WTC11 (cell line): ENCODE results near the gene GAP43. TPM values are rescaled to one million over a fixed set of nuclear protein-coding genes. Genes with fewer than 3 reads are reported as not detected.

Source experiments
- ATAC-seq: fragments of 200-7000 bp; cut with Tn5 transposase; 2 replicates; pipeline ENCODE4 v1.10.0; 2021; ENCODE audit warnings: mild to moderate bottlenecking, moderate library complexity
- CTCF ChIA-PET: fragments of 300-600 bp; sonication (Branson Sonifier 250); formaldehyde crosslinking; loops from one replicate; lab custom pipeline; 2021; ENCODE audit warnings: antibody characterized with exemption; lab: Charles Lee
- POLR2A ChIA-PET: fragments of 350-600 bp; sonication (Branson Sonifier 250); formaldehyde crosslinking; loops from one replicate; lab custom pipeline; 2021; ENCODE audit warnings: antibody characterized with exemption; lab: Charles Lee
- DNase-seq: peaks from one replicate; pipeline ENCODE4 v3.0.0; 2021; ENCODE audit warnings: low spot score
- H3K27ac Mint-ChIP-seq: 2 replicates; pipeline ENCODE4 v1.8.0; 2021; ENCODE audit warnings: mixed read lengths
- H3K27me3 Mint-ChIP-seq: 2 replicates; pipeline ENCODE4 v1.8.0; 2021; ENCODE audit warnings: low read depth, mild to moderate bottlenecking, moderate library complexity, mixed read lengths
- H3K36me3 Mint-ChIP-seq: 2 replicates; pipeline ENCODE4 v1.8.0; 2021; ENCODE audit warnings: mixed read lengths
- H3K4me1 Mint-ChIP-seq: 2 replicates; pipeline ENCODE4 v1.8.0; 2022; ENCODE audit warnings: mixed read lengths
- H3K4me3 Mint-ChIP-seq: 2 replicates; pipeline ENCODE4 v1.8.0; 2021; ENCODE audit warnings: mild to moderate bottlenecking, moderate library complexity, mixed read lengths
- H3K9me3 Mint-ChIP-seq: 2 replicates; pipeline ENCODE4 v1.8.0; 2021; ENCODE audit warnings: mixed read lengths
- CBFB ChIP-seq: sonication (generic); formaldehyde crosslinking; IDR thresholded peaks from 2 replicates; pipeline ENCODE4 v1.8.1; 2022; ENCODE audit warnings: mild to moderate bottlenecking, low read depth, missing genetic modification reagents
- FOXK1 ChIP-seq: sonication (generic); formaldehyde crosslinking; IDR thresholded peaks from 2 replicates; pipeline ENCODE4 v1.8.0; 2022; ENCODE audit warnings: mild to moderate bottlenecking, moderate library complexity, missing genetic modification reagents
- FOXP1 ChIP-seq: sonication (generic); formaldehyde crosslinking; IDR thresholded peaks from 2 replicates; pipeline ENCODE4 v1.8.0; 2022; ENCODE audit warnings: missing genetic modification reagents, mild to moderate bottlenecking, moderate library complexity, borderline replicate concordance
- GTF2I ChIP-seq: fragments of 250-450 bp; sonication (Bioruptor Pico); conservative IDR thresholded peaks from 2 replicates; pipeline ENCODE4 v1.4.0; 2021; ENCODE audit warnings: mild to moderate bottlenecking
- IRF2 ChIP-seq: sonication (generic); formaldehyde crosslinking; IDR thresholded peaks from 2 replicates; pipeline ENCODE4 v1.8.0; 2022; ENCODE audit warnings: low read depth, missing genetic modification reagents, borderline replicate concordance
- JAZF1 ChIP-seq: fragments of 250-450 bp; sonication (Bioruptor Pico); IDR thresholded peaks from 2 replicates; pipeline ENCODE4 v1.9.0; 2021; ENCODE audit warnings: moderate library complexity, mild to moderate bottlenecking, inconsistent platforms
- JUN ChIP-seq: sonication (generic); formaldehyde crosslinking; IDR thresholded peaks from 2 replicates; pipeline ENCODE4 v1.8.0; 2023; ENCODE audit warnings: mild to moderate bottlenecking, missing genetic modification reagents
- SOX15 ChIP-seq: fragments of 250-450 bp; sonication (Bioruptor Pico); IDR thresholded peaks from 2 replicates; pipeline ENCODE4 v1.9.0; 2021; ENCODE audit warnings: mild to moderate bottlenecking
- TCF7 ChIP-seq: sonication (generic); formaldehyde crosslinking; IDR thresholded peaks from 2 replicates; pipeline ENCODE4 v1.8.0; 2022; ENCODE audit warnings: mild to moderate bottlenecking, low read depth, missing genetic modification reagents, moderate library complexity
- ZNF138 ChIP-seq: sonication (generic); formaldehyde crosslinking; conservative IDR thresholded peaks from 2 replicates; pipeline ENCODE4 v1.8.1; 2022; ENCODE audit warnings: mild to moderate bottlenecking, moderate library complexity, missing genetic modification reagents
- ZNF219 ChIP-seq: sonication (generic); formaldehyde crosslinking; IDR thresholded peaks from 2 replicates; pipeline ENCODE4 v1.8.0; 2023; ENCODE audit warnings: missing genetic modification reagents, mild to moderate bottlenecking, borderline replicate concordance
- ZNF396 ChIP-seq: fragments of 250-450 bp; sonication (Bioruptor Pico); IDR thresholded peaks from 2 replicates; pipeline ENCODE4 v1.8.0; 2021; ENCODE audit warnings: mild to moderate bottlenecking, moderate library complexity, borderline replicate concordance
- ZNF423 ChIP-seq: fragments of 250-450 bp; sonication (Bioruptor Pico); IDR thresholded peaks from 2 replicates; pipeline ENCODE4 v2.1.2; 2022; ENCODE audit warnings: mild to moderate bottlenecking, moderate library complexity
- total RNA-seq: library from RNA; stranded (reverse); gene quantifications from 3 replicates; pipeline ENCODE4 v1.2.3, GENCODE V29; 2021
- TF ChIP-seq, protein P1 (sequence below): sonication (generic); formaldehyde crosslinking; IDR thresholded peaks from 2 replicates; pipeline ENCODE4 v1.8.1; 2022; ENCODE audit warnings: mild to moderate bottlenecking, moderate library complexity, missing genetic modification reagents
- TF ChIP-seq, protein P2 (sequence below): sonication (generic); formaldehyde crosslinking; IDR thresholded peaks from 2 replicates; pipeline ENCODE4 v1.8.1; 2022; ENCODE audit warnings: mild to moderate bottlenecking, missing genetic modification reagents, moderate library complexity, borderline replicate concordance
- TF ChIP-seq, protein P3 (sequence below): sonication (generic); formaldehyde crosslinking; conservative IDR thresholded peaks from 2 replicates; pipeline ENCODE4 v1.8.1; 2022; ENCODE audit warnings: mild to moderate bottlenecking, missing genetic modification reagents
- TF ChIP-seq, protein P4 (sequence below): fragments of 250-450 bp; sonication (Bioruptor Pico); conservative IDR thresholded peaks from 2 replicates; pipeline ENCODE4 v1.9.0; 2021; ENCODE audit warnings: mild to moderate bottlenecking
- TF ChIP-seq, protein P5 (sequence below): sonication (generic); formaldehyde crosslinking; IDR thresholded peaks from 2 replicates; pipeline ENCODE4 v1.8.1; 2023; ENCODE audit warnings: mild to moderate bottlenecking, missing genetic modification reagents
- TF ChIP-seq, protein P6 (sequence below): fragments of 250-450 bp; sonication (Bioruptor Pico); IDR thresholded peaks from 2 replicates; pipeline ENCODE4 v1.9.0; 2021; ENCODE audit warnings: mild to moderate bottlenecking

The GAP43 gene
- total RNA-seq, 1 experiment from 2014 or later: 19.9 TPM

DNA sequence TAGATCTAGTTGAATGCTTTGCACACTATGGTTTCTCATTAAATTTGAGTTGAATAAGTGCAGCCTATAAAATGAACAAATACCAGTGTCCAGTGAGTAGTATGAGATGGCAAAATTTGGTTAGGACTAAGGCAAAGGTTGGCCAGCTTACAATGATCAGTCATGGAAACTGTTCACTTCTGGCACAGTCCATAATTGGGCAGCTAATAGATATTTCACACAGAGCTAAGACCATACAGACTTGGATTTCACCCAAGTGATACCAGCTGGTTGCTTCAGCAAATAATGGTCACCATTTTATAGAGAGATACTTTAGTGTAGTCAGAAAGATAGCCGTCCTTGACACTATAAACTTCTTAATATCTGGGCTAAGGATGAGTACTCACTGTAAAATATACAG lies 15.7 kb downstream of the GAP43 start:
- DNase-seq (no peak), ATAC-seq (no peak)
- Mint-ChIP-seq H3K9me3 (no peaks in the 10 kb centered on the region), H3K4me3 (no peak overlapping the region), H3K27me3 (no peaks in the 10 kb centered on the region), H3K36me3 (no peaks in the 10 kb centered on the region), H3K27ac (no peak overlapping the region), H3K4me1 (peaks cover 19% of the 10 kb centered on the region)
- ChIA-PET POLR2A (no interaction called here), CTCF (no interaction called here)
- TF ChIP-seq, protein P1, sequence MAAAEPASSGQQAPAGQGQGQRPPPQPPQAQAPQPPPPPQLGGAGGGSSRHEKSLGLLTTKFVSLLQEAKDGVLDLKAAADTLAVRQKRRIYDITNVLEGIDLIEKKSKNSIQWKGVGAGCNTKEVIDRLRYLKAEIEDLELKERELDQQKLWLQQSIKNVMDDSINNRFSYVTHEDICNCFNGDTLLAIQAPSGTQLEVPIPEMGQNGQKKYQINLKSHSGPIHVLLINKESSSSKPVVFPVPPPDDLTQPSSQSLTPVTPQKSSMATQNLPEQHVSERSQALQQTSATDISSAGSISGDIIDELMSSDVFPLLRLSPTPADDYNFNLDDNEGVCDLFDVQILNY (CRISPR knock-in tag): no peak
- TF ChIP-seq, protein P2, sequence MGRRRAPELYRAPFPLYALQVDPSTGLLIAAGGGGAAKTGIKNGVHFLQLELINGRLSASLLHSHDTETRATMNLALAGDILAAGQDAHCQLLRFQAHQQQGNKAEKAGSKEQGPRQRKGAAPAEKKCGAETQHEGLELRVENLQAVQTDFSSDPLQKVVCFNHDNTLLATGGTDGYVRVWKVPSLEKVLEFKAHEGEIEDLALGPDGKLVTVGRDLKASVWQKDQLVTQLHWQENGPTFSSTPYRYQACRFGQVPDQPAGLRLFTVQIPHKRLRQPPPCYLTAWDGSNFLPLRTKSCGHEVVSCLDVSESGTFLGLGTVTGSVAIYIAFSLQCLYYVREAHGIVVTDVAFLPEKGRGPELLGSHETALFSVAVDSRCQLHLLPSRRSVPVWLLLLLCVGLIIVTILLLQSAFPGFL (CRISPR knock-in tag): no peak

DNA sequence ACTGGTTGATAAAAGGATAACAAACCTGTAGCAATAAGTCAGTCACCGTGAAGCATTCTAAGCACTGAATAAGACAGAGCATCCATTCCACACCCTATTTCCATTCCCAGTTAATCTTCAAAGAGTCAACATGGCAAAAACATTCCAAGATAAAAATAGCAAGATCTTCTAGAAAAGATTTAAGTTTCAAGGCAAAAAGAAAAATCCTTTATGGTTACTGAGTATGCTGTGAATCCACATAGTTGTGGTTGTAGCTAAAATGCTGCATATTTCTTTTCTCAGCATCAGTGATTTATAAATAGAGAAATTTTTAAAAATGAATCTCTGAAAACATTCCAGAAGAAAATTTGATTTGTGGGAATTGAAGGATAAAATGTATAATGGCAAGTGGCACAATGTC lies 21.1 kb downstream of the GAP43 start:
- DNase-seq (no peak), ATAC-seq (no peak)
- ChIA-PET POLR2A (no interaction called here), CTCF (no interaction called here)
- Mint-ChIP-seq H3K4me3 (no peak overlapping the region), H3K27me3 (no peaks in the 10 kb centered on the region), H3K4me1 (no peaks in the 10 kb centered on the region), H3K9me3 (no peaks in the 10 kb centered on the region), H3K27ac (no peak overlapping the region), H3K36me3 (no peaks in the 10 kb centered on the region)
- TF ChIP-seq, protein P3, sequence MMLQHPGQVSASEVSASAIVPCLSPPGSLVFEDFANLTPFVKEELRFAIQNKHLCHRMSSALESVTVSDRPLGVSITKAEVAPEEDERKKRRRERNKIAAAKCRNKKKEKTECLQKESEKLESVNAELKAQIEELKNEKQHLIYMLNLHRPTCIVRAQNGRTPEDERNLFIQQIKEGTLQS: no peak
- TF ChIP-seq ZNF219 (CRISPR knock-in tag): no peak
- no peak for TF ChIP-seq ZNF396
- TF ChIP-seq, protein P4, sequence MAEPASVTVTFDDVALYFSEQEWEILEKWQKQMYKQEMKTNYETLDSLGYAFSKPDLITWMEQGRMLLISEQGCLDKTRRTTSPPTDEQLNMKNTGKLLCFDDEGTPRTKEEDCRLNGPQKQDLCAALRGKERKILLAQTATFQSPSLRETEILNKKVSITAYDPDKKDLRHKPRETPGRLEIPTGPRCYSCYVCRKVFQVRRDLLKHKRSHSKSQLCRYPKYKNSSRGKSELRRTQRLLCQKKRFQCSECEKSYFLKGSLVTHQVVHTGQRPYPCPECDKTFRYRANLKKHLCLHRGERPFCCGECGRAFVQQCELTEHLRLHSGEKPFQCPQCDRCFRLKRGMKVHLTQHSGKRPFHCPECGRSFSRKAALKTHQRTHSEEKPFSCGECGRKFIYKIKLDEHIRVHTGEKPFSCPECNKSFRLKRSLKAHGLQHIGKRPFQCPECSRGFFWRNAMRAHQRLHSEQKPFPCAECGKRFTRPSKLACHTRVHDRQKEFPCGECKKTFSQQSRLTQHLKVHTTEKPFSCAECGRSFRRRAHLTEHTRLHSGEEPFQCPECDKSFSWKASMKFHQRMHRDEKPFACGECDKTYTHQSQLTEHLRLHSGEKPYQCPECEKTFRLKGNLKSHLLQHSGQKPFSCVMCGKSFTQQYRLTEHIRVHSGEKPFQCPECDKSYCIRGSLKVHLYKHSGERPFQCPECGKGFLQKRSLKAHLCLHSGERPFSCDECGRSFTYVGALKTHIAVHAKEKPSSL (CRISPR knock-in tag): no peak
- no peak for TF ChIP-seq FOXP1 (CRISPR knock-in tag)
- TF ChIP-seq CBFB (CRISPR knock-in tag): no peak
- no peak for TF ChIP-seq JAZF1 (CRISPR knock-in tag)
- no peak for TF ChIP-seq ZNF138 (CRISPR knock-in tag)
- no peak for TF ChIP-seq SOX15
- TF ChIP-seq GTF2I (CRISPR knock-in tag): no peak
- TF ChIP-seq, protein P5, sequence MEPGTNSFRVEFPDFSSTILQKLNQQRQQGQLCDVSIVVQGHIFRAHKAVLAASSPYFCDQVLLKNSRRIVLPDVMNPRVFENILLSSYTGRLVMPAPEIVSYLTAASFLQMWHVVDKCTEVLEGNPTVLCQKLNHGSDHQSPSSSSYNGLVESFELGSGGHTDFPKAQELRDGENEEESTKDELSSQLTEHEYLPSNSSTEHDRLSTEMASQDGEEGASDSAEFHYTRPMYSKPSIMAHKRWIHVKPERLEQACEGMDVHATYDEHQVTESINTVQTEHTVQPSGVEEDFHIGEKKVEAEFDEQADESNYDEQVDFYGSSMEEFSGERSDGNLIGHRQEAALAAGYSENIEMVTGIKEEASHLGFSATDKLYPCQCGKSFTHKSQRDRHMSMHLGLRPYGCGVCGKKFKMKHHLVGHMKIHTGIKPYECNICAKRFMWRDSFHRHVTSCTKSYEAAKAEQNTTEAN: no peak
- TF ChIP-seq FOXK1 (CRISPR knock-in tag): no peak
- no peak for TF ChIP-seq TCF7 (CRISPR knock-in tag)
- TF ChIP-seq ZNF423 (CRISPR knock-in tag): no peak

DNA sequence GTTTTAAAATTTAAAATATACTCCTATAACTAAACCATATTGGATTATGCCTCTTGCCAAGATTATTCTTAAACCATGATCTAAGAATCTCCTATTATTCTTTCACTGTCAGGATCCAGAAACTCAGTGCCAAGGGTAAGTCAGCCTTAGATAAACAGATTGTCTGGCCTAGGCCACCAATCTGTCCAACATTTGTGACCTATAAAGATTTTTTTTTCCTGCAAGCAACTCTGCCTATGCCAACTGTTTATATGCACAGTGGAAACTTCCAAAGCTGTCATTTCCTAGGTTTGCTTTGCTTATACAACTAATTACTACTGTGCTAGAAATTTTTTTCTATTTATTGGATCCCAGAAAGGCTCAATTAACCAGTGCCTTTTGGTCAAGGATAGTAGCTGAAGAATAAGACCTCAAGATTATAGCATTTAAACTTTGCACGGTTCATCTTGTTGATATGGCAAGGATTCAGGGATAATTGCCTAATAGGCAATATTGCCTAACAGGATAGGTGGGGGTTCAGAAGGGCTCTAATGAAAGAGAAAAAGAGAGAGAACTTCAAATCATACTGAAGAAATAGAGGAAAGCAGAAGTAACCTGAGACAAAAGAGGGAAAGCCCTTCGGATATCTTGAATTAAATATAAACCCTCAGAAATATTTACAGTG lies 22.8 kb downstream of the GAP43 start:
- ATAC-seq (no peak), DNase-seq (no peak)
- ChIA-PET CTCF (no interaction called here), POLR2A (no interaction called here)
- Mint-ChIP-seq H3K27ac (no peak overlapping the region), H3K4me1 (no peaks in the 10 kb centered on the region), H3K27me3 (no peaks in the 10 kb centered on the region), H3K4me3 (no peak overlapping the region), H3K36me3 (no peaks in the 10 kb centered on the region), H3K9me3 (no peaks in the 10 kb centered on the region)
- TF ChIP-seq IRF2 (CRISPR knock-in tag) (no peak), JUN (no peak)
- TF ChIP-seq, protein P5: no peak
- TF ChIP-seq, protein P6, sequence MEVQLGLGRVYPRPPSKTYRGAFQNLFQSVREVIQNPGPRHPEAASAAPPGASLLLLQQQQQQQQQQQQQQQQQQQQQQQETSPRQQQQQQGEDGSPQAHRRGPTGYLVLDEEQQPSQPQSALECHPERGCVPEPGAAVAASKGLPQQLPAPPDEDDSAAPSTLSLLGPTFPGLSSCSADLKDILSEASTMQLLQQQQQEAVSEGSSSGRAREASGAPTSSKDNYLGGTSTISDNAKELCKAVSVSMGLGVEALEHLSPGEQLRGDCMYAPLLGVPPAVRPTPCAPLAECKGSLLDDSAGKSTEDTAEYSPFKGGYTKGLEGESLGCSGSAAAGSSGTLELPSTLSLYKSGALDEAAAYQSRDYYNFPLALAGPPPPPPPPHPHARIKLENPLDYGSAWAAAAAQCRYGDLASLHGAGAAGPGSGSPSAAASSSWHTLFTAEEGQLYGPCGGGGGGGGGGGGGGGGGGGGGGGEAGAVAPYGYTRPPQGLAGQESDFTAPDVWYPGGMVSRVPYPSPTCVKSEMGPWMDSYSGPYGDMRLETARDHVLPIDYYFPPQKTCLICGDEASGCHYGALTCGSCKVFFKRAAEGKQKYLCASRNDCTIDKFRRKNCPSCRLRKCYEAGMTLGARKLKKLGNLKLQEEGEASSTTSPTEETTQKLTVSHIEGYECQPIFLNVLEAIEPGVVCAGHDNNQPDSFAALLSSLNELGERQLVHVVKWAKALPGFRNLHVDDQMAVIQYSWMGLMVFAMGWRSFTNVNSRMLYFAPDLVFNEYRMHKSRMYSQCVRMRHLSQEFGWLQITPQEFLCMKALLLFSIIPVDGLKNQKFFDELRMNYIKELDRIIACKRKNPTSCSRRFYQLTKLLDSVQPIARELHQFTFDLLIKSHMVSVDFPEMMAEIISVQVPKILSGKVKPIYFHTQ: no peak
- TF ChIP-seq, protein P3: no peak
